ENCODE data around the gene ADORA2A.

The ADORA2A gene

GRCh38 chr22:24445481-24446259 is 18.3 kb downstream of the ADORA2A start:
- DNase-seq (ENCODE audit: low read depth in 4 of 4, low spot score in 1 of 4): no peak

GRCh38 chr22:24446260-24446611 is 18.8 kb downstream of the ADORA2A start:
- DNase-seq (ENCODE audit: low read depth in 4 of 4, low spot score in 1 of 4): no peak

- DNase-seq (ENCODE audit: low read depth in 4 of 4, low spot score in 1 of 4): no peak
Measured at GRCh38 chr22:24450610-24451009, 23.2 kb downstream of the ADORA2A start.

- no peak for DNase-seq (ENCODE audit: low read depth in 4 of 4, low spot score in 1 of 4)
Measured at GRCh38 chr22:24451162-24451561, 23.8 kb downstream of the ADORA2A start.

GRCh38 chr22:24453853-24454252 is 26.5 kb downstream of the ADORA2A start:
- DNase-seq (ENCODE audit: low read depth in 4 of 4, low spot score in 1 of 4): no peak

- DNase-seq (ENCODE audit: low read depth in 4 of 4, low spot score in 1 of 4): no peak
Measured at GRCh38 chr22:24455039-24455438, 27.6 kb downstream of the ADORA2A start.

GRCh38 chr22:24455751-24456426 is 28.5 kb downstream of the ADORA2A start:
- DNase-seq (ENCODE audit: low read depth in 4 of 4, low spot score in 1 of 4): no peak

GRCh38 chr22:24457894-24458420 is 30.6 kb downstream of the ADORA2A start:
- no peak for DNase-seq (ENCODE audit: low read depth in 4 of 4, low spot score in 1 of 4)

- no peak for DNase-seq (ENCODE audit: low read depth in 4 of 4, low spot score in 1 of 4)
Measured at GRCh38 chr22:24459911-24460310, 32.5 kb downstream of the ADORA2A start.

- no peak for DNase-seq (ENCODE audit: low read depth in 4 of 4, low spot score in 1 of 4)
Measured at GRCh38 chr22:24460418-24461089, 33.2 kb downstream of the ADORA2A start.

- DNase-seq (ENCODE audit: low read depth in 4 of 4, low spot score in 1 of 4): no peak
Measured at GRCh38 chr22:24463071-24463760, 35.8 kb downstream of the ADORA2A start.

- DNase-seq (ENCODE audit: low read depth in 4 of 4, low spot score in 1 of 4): no peak
Measured at GRCh38 chr22:24465566-24465965, 38.2 kb downstream of the ADORA2A start.

GRCh38 chr22:24465975-24466374 is 38.6 kb downstream of the ADORA2A start:
- no peak for DNase-seq (ENCODE audit: low read depth in 4 of 4, low spot score in 1 of 4)

GRCh38 chr22:24466716-24467328 is 39.4 kb downstream of the ADORA2A start:
- DNase-seq (ENCODE audit: low read depth in 4 of 4, low spot score in 1 of 4): no peak

GRCh38 chr22:24467340-24467739 is 39.9 kb downstream of the ADORA2A start:
- no peak for DNase-seq (ENCODE audit: low read depth in 4 of 4, low spot score in 1 of 4)

- no peak for DNase-seq (ENCODE audit: low read depth in 4 of 4, low spot score in 1 of 4)
Measured at GRCh38 chr22:24471570-24471969, 44.2 kb downstream of the ADORA2A start.

- no peak for DNase-seq (ENCODE audit: low read depth in 4 of 4, low spot score in 1 of 4)
Measured at GRCh38 chr22:24473284-24473683, 45.9 kb downstream of the ADORA2A start.

- DNase-seq (ENCODE audit: low read depth in 4 of 4, low spot score in 1 of 4): no peak
Measured at GRCh38 chr22:24474221-24474620, 46.8 kb downstream of the ADORA2A start.

GRCh38 chr22:24474649-24475255 is 47.4 kb downstream of the ADORA2A start:
- DNase-seq (ENCODE audit: low read depth in 4 of 4, low spot score in 1 of 4): no peak

GRCh38 chr22:24481641-24482040 is 54.2 kb downstream of the ADORA2A start:
- no peak for DNase-seq (ENCODE audit: low read depth in 4 of 4, low spot score in 1 of 4)

Data from stimulated activated CD4-positive, alpha-beta T cell treated with anti-CD3 and anti-CD28 coated beads, Interleukin-1b, Interleukin-23, amount 100 ng/mL, for 24 hours (primary cell).